Prostate gland (tissue), 2 donors: ENCODE results near the gene ELF3. TPM values are rescaled to one million over a fixed set of nuclear protein-coding genes. Genes with fewer than 3 reads are reported as not detected.

ENCODE experiments used
- DNase-seq: peaks from one replicate; pipeline ENCODE4 v3.0.0-alpha.2; 2019; ENCODE audit warnings: low spot score
- H3K27ac ChIP-seq, 2 donors: fragments of 200-600 bp; sonication (generic); 2 replicates each; pipeline ENCODE4 v1.5.1; 2017 to 2019
- H3K27me3 ChIP-seq: fragments of 200-600 bp; sonication (generic); replicated peaks from 2 replicates; pipeline ENCODE4 v1.5.1; 2019; ENCODE audit not compliant: insufficient read depth
- H3K36me3 ChIP-seq, 2 donors: fragments of 200-600 bp; sonication (generic); 1 replicate in 1 of 2; 2 replicates in 1 of 2; pipeline versions ENCODE4 v1.5.1 to v1.8.1; 2017 to 2019
- H3K4me1 ChIP-seq: fragments of 200-600 bp; sonication (generic); replicated peaks from 2 replicates; pipeline ENCODE4 v1.5.1; 2019
- H3K4me3 ChIP-seq, 2 donors: fragments of 200-600 bp; sonication (generic); 2 replicates each; pipeline ENCODE4 v1.5.1; 2017 to 2019
- H3K9me3 ChIP-seq: fragments of 200-600 bp; sonication (generic); 2 replicates; pipeline ENCODE4 v1.5.1; 2017
- CTCF ChIP-seq, 4 experiments: fragments of 200-600 bp in 2 of 4; fragments of 450-650 bp in 2 of 4; sonication (generic) in 2 of 4; IDR thresholded peaks; 1 replicate in 3 of 4; 2 replicates in 1 of 4; pipeline ENCODE4 v1.5.1; 2016 to 2019; ENCODE audit warnings: antibody characterized with exemption in 4 of 4, mild to moderate bottlenecking in 2 of 4, moderate library complexity in 2 of 4
- POLR2A ChIP-seq: fragments of 450-650 bp; IDR thresholded peaks from one replicate; pipeline ENCODE4 v1.6.1; 2016; ENCODE audit warnings: antibody characterized with exemption, mild to moderate bottlenecking
- POLR2AphosphoS5 ChIP-seq: sonication (generic); formaldehyde crosslinking; IDR thresholded peaks from one replicate; pipeline ENCODE4 v1.6.1; 2017; ENCODE audit warnings: antibody characterized with exemption
- WGBS: methylation state at CpG from one replicate; pipeline ENCODE4 v1.1.5; 2018; 5-methylcytosine and 5-hydroxymethylcytosine counted together
- intact Hi-C: fragments of 100-400 bp; cut with DNase I; formaldehyde crosslinking; loops from one replicate; pipeline ENCODE4 v1.14.2; 2022
- total RNA-seq, 2 donors: library from RNA; depleted of rRNA; stranded (reverse); fragments of >200 nt; gene quantifications; one replicate each; pipeline ENCODE4 v1.1.0, GENCODE V29; 2016

Gene ELF3
- total RNA-seq, 2 donors from 2014 or later = 74.4 to 191 TPM

GRCh38 chr1:201970334-201971159 is 39.8 kb upstream of the ELF3 start:
- Histone ChIP-seq H3K27me3 (no peaks in the 10 kb centered on the region), H3K4me3 (no peak overlapping the region), H3K4me1 (no peaks in the 10 kb centered on the region), H3K9me3 (no peaks in the 10 kb centered on the region), H3K27ac (no peak overlapping the region), H3K36me3 (no peaks in the 10 kb centered on the region)
- WGBS = 57% methylated on average over 9 of the region's 9 CpGs
- DNase-seq = no peak
- intact Hi-C loops = no loop called here
- no peak for TF ChIP-seq POLR2AphosphoS5
- no peak for TF ChIP-seq POLR2A
- no peak for TF ChIP-seq CTCF (IDR thresholded peaks at IDR 0.05)

DNA sequence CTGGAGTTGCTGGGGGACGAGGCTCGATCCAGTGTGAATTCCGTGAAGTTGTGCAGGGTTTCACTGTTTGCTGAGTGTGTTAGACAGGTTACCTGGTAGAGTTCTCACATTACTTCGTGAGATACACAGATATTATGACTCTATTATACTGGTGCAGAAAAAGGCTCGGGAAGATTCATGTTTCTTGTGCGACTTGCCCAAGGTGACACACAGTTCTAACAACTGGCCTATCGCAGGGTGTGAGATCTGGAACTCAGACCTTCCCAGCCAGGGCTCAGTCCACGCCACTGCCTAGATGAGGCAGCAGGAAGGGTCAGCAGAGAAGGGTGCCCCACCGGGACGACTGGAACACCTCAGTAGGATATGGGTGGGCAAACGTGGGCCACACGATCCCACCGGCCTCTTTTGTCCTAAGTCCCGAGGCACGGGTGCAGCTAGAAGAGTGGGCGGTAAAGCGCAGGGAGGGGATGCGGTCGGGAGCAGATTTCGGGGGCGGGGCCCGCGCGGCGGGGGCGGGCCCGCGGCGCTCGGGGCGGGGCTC is 28.2 kb upstream of the ELF3 start:
- H3K27me3 ChIP-seq = no peaks in the 10 kb centered on the region
- H3K4me1 ChIP-seq = no peaks in the 10 kb centered on the region
- H3K36me3 ChIP-seq = no peaks in the 10 kb centered on the region
- peak overlapping the region; percentile 81 to 89 for H3K27ac ChIP-seq
- peak; percentile 67 for DNase-seq
- intact Hi-C loops = loop anchor here (5.0 kb wide), 1 partner anchor 155 kb away; the partner anchor contains the start of gene IPO9
- 10% methylated on average over 17 of the region's 31 CpGs for WGBS
- no peaks in the 10 kb centered on the region for H3K9me3 ChIP-seq
- TF ChIP-seq CTCF (IDR thresholded peaks at IDR 0.05) (no peak), POLR2AphosphoS5 (no peak), POLR2A (no peak)
- H3K4me3 ChIP-seq = peak overlapping the region; percentile 69 to 95

DNA sequence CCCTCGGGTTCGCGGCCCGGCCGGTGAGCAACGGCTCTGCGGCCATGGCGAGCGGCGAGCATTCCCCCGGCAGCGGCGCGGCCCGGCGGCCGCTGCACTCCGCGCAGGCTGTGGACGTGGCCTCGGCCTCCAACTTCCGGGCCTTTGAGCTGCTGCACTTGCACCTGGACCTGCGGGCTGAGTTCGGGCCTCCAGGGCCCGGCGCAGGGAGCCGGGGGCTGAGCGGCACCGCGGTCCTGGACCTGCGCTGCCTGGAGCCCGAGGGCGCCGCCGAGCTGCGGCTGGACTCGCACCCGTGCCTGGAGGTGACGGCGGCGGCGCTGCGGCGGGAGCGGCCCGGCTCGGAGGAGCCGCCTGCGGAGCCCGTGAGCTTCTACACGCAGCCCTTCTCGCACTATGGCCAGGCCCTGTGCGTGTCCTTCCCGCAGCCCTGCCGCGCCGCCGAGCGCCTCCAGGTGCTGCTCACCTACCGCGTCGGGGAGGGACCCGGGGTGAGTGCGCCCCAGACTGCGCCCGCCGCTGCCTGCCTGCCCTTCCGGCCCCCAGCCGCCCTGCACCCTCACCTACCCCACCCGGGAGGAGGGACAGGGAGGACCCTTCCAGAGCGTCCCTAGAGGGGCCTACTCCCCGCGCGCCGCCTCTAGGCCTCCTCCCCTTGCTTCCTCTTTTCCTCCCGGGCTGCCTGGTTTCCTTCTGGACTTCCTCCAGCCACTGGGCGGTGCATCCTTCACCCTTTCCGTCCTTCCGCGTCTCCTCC is 27.6 kb upstream of the ELF3 start, which contains the start of gene RNPEP:
Gene RNPEP (plus strand): TSS at position 26 of the 757 bp plus-strand sequence. CDS start 19 bp downstream, at position 45.
- no peaks in the 10 kb centered on the region for H3K9me3 ChIP-seq
- H3K27ac ChIP-seq = peak within 1 kb of the TSS; percentile 81 to 89
- WGBS = under 1% methylated on average over 25 of the region's 80 CpGs
- peak; percentile 51 for DNase-seq
- no peaks in the 10 kb centered on the region for H3K27me3 ChIP-seq
- intact Hi-C loops = loop anchor here (5.0 kb wide), 1 partner anchor 156 kb away; the partner anchor contains the start of gene IPO9
- H3K36me3 ChIP-seq = no peaks in the 10 kb centered on the region
- peak within 1 kb of the TSS; percentile 69 to 95 for H3K4me3 ChIP-seq
- no peaks in the 10 kb centered on the region for H3K4me1 ChIP-seq
- TF ChIP-seq POLR2A (peak; percentile 74), POLR2AphosphoS5 (peak; percentile 65), CTCF (IDR thresholded peaks at IDR 0.05) (peak in 3 of 4 experiments; percentile 5 to 42 (median 21))

DNA sequence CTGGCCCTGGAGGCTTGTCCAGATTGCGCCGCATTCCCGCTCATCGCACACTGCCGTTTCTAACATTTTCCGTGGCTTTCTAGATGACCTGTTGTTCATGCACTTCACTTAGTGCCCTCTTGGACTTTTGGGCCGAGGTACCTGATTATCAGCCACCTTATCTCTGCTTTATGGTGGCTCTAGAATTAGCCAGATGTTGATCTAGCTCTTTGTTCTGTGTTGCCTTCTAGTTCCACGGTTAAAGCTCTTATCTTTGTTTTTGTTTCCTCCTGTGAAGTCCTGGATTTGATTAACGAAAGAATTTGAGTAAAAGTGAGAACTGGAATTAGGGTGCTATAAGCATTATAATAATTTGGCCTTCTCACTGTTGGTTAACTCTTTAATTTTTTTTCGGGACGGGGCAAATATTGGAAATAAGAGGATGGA is 27.0 kb upstream of the ELF3 start:
- Histone ChIP-seq H3K4me3 (peak overlapping the region; percentile 69 to 95), H3K27me3 (no peaks in the 10 kb centered on the region), H3K9me3 (no peaks in the 10 kb centered on the region), H3K4me1 (no peaks in the 10 kb centered on the region), H3K27ac (peak overlapping the region; percentile 81 to 89), H3K36me3 (no peaks in the 10 kb centered on the region)
- 9% methylated on average over 11 of the region's 11 CpGs for WGBS
- DNase-seq = no peak
- TF ChIP-seq POLR2AphosphoS5 (no peak), CTCF (IDR thresholded peaks at IDR 0.05) (no peak), POLR2A (no peak)
- intact Hi-C loops = loop anchor here (5.0 kb wide), 1 partner anchor 156 kb away; the partner anchor contains the start of gene IPO9
